ENCODE data around the gene PNPLA1. TPM values are rescaled to one million over a fixed set of nuclear protein-coding genes. Genes with fewer than 3 reads are reported as not detected.

Gene PNPLA1
- total RNA-seq, 1 experiment from 2014 or later = 0.29 TPM

DNA sequence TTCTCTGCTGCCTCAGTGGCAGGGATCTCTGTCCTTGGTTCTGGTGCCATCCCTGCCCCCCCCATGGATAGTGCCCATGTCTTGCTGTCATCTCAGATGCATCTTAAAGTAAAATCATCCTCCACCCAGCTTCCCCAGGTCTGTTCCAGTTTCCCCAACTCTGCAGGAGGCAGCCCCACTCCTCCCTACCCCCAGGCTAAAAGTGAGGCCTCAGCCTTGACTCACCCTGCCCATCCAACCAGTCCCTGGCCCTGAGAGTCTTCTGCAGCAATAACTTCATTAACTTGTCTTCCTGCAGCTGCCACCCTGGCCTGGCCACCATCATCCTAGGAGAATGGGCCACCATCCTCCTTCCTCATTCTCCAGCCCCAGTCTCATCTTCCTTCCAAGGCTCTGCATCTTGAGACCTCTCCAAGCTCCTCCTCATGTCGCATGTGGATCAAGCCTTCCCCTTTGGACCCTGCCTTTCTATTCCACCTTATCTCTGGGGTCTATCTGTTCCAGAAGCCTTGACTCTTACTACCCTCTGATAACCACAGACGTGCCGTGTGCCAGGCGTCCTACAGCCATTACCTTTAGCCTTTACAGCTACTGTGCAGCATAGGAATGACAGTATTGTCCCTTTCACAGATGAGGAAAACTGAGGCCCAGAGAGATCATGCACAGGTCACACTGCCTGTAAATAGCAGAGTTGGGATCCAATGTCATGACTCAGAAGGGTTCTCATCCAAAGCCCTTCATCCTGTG, 2.0 kb upstream of the PNPLA1 start:
- Histone ChIP-seq H4K20me1 (ENCODE audit: low read length) (no peaks in the 10 kb centered on the region), H3K27me3 (ENCODE audit: low read length) (peaks cover 9% of the 10 kb centered on the region; the same call in 1 of the 2 replicates), H2AFZ (ENCODE audit: low read length) (no peak overlapping the region), H3K79me2 (ENCODE audit: low read length) (no peaks in the 10 kb centered on the region), H3K9ac (ENCODE audit: low read length) (no peak overlapping the region), H3K4me2 (ENCODE audit: low read length) (no peak overlapping the region), H3F3A (ENCODE audit: low read length, unreplicated experiment) (no peaks in the 10 kb centered on the region), H3K27ac (ENCODE audit: low read length) (no peak overlapping the region), H3K9me3 (ENCODE audit: low read length) (no peaks in the 10 kb centered on the region), H3K4me1 (ENCODE audit: insufficient read depth, low read length) (0 out of 2 replicates have a peak, but pooled peaks cover 8% of the 10 kb centered on the region), H3K36me3 (ENCODE audit: low read depth, low read length) (no peaks in the 10 kb centered on the region), H3K9me2 (replicated peaks; ENCODE audit: low read length) (no peaks in the 10 kb centered on the region), H3K4me3 (ENCODE audit: low read length) (no peak overlapping the region)
- TF ChIP-seq EZH2 (IDR thresholded peaks at IDR 0.05; ENCODE audit: low read length, unreplicated experiment) = no peak
- TF ChIP-seq, protein P1, sequence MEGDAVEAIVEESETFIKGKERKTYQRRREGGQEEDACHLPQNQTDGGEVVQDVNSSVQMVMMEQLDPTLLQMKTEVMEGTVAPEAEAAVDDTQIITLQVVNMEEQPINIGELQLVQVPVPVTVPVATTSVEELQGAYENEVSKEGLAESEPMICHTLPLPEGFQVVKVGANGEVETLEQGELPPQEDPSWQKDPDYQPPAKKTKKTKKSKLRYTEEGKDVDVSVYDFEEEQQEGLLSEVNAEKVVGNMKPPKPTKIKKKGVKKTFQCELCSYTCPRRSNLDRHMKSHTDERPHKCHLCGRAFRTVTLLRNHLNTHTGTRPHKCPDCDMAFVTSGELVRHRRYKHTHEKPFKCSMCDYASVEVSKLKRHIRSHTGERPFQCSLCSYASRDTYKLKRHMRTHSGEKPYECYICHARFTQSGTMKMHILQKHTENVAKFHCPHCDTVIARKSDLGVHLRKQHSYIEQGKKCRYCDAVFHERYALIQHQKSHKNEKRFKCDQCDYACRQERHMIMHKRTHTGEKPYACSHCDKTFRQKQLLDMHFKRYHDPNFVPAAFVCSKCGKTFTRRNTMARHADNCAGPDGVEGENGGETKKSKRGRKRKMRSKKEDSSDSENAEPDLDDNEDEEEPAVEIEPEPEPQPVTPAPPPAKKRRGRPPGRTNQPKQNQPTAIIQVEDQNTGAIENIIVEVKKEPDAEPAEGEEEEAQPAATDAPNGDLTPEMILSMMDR (conservative IDR thresholded peaks at IDR 0.05; ENCODE audit: low read depth, low read length) = no peak
- no peak for TF ChIP-seq EZH2phosphoT487 (IDR thresholded peaks at IDR 0.05; ENCODE audit: borderline replicate concordance, low read length)
- no TSS peak for BruUV-seq (replicated peaks)
- DNase-seq = peak; percentile 41
- intact Hi-C loops (cut with micrococcal nuclease) = no loop called here
- ATAC-seq = no peak; the same call in 1 of the 2 replicates
- POLR2A ChIA-PET (ENCODE audit: unreplicated experiment) = no interaction called here
- CTCF ChIA-PET = no interaction called here

DNA sequence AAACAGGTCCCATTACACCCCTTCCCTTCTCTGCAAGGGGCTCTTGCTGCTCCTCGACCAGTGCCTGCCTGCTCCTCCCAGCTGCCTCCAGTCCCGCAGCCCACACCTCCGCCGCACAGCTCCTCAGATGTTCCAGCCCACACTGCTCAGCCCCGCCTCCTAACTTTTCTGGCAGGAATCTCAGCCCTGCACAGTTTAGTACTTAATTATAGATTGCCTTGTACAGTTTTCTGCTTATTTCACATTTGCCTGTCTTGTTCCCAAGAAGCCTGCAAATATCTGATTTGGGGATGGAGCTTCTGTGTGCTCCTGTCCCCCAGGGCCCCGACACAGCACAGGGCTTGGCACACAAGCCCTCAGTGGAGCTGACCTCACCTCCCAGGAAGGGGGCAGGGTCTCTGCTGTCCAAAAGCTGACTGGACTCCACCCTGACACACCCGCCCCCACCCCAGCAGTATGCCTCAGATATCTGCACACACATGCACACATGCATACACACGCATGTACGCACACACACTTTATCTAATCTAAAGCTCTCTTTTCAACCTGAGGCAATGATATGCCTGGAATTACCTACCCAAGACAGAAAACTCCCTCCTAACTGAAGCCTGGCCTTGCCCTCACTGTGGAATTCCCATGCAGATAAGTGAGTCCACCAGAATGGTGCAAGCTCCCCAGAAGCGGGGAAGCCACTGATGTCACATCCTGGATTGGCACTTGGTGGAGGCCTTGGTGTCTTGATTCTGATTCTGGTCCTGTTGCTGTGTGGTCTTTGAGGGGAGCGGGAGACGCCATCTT, 1.2 kb upstream of the PNPLA1 start:
- 0 out of 2 replicates have a peak, but pooled peaks have one; percentile 40 for ATAC-seq
- no peak for DNase-seq
- Histone ChIP-seq H3K9me3 (ENCODE audit: low read length) (no peaks in the 10 kb centered on the region), H3K27ac (ENCODE audit: low read length) (no peak overlapping the region), H3K9me2 (replicated peaks; ENCODE audit: low read length) (no peaks in the 10 kb centered on the region), H3K27me3 (ENCODE audit: low read length) (peaks cover 14% of the 10 kb centered on the region; the same call in 1 of the 2 replicates), H2AFZ (ENCODE audit: low read length) (no peak overlapping the region), H4K20me1 (ENCODE audit: low read length) (no peaks in the 10 kb centered on the region), H3F3A (ENCODE audit: low read length, unreplicated experiment) (no peaks in the 10 kb centered on the region), H3K36me3 (ENCODE audit: low read depth, low read length) (no peaks in the 10 kb centered on the region), H3K9ac (ENCODE audit: low read length) (no peak overlapping the region), H3K4me3 (ENCODE audit: low read length) (no peak overlapping the region), H3K4me1 (ENCODE audit: insufficient read depth, low read length) (0 out of 2 replicates have a peak, but pooled peaks cover 8% of the 10 kb centered on the region), H3K79me2 (ENCODE audit: low read length) (no peaks in the 10 kb centered on the region), H3K4me2 (ENCODE audit: low read length) (no peak overlapping the region)
- TF ChIP-seq EZH2 (IDR thresholded peaks at IDR 0.05; ENCODE audit: low read length, unreplicated experiment) (no peak), EZH2phosphoT487 (IDR thresholded peaks at IDR 0.05; ENCODE audit: borderline replicate concordance, low read length) (no peak)
- TF ChIP-seq, protein P1 (conservative IDR thresholded peaks at IDR 0.05; ENCODE audit: low read depth, low read length) = no peak
- CTCF ChIA-PET = no interaction called here
- BruUV-seq (replicated peaks) = no TSS peak
- POLR2A ChIA-PET (ENCODE audit: unreplicated experiment) = no interaction called here
- intact Hi-C loops (cut with micrococcal nuclease) = no loop called here
